HEK293 (cell line): Measurements from ENCODE around the gene MVD.
A peak's percentile ranks its signal among the peaks of the same experiment; 100 is the strongest.

Experiments used
- CTCF ChIA-PET: fragments of 350-600 bp; formaldehyde crosslinking; extraction: SDS; loops from one replicate; lab custom pipeline; 2021; ENCODE audit warnings: antibody characterized with exemption; lab: Yijun Ruan, JAX
- POLR2A ChIA-PET: fragments of 300-600 bp; formaldehyde crosslinking; extraction: SDS; loops from one replicate; lab custom pipeline; 2020; ENCODE audit warnings: antibody characterized with exemption, inconsistent platforms; lab: Yijun Ruan, JAX
- H3K27ac ChIP-seq: fragments of 200-500 bp; sonication (Bioruptor generic); 2 replicates; pipeline ENCODE4 v1.5.1; 2014; ENCODE audit warnings: low read depth, low read length, control low read depth, inconsistent platforms; ENCODE audit errors: extremely low read depth
- H3K36me3 ChIP-seq, 2 experiments: fragments of 200-500 bp in 1 of 2; sonication (Bioruptor generic) in 1 of 2; 1 replicate in 1 of 2; 2 replicates in 1 of 2; pipeline ENCODE4 v1.5.1; 2014 to 2017; ENCODE audit warnings: inconsistent platforms in 2 of 2, low read length in 2 of 2; ENCODE audit not compliant: control insufficient read depth in 2 of 2, insufficient read depth in 1 of 2
- H3K4me1 ChIP-seq: fragments of 200-500 bp; sonication (Bioruptor generic); 2 replicates; pipeline ENCODE4 v1.5.1; 2014; ENCODE audit warnings: mild to moderate bottlenecking, low read length, inconsistent platforms; ENCODE audit not compliant: control insufficient read depth, insufficient read depth
- H3K4me3 ChIP-seq: 2 replicates; pipeline ENCODE4 v1.5.1; 2011; ENCODE audit warnings: low read depth, mild to moderate bottlenecking, control low read depth, low read length, moderate library complexity
- H3K9me3 ChIP-seq: fragments of 200-500 bp; sonication (Bioruptor generic); 2 replicates; pipeline ENCODE4 v1.5.1; 2014; ENCODE audit warnings: low read depth, low read length, inconsistent platforms; ENCODE audit not compliant: control insufficient read depth, insufficient read depth
- ATF2 ChIP-seq: fragments of 450-650 bp; formaldehyde crosslinking; IDR thresholded peaks from 2 replicates; pipeline ENCODE4 v1.5.1; 2016; ENCODE audit warnings: missing biosample characterization, missing genetic modification characterization, low read depth
- BCL6B ChIP-seq: fragments of 450-650 bp; formaldehyde crosslinking; IDR thresholded peaks from 2 replicates; pipeline ENCODE4 v1.5.1; 2017; ENCODE audit warnings: missing biosample characterization, missing genetic modification characterization
- KLF1 ChIP-seq: fragments of 450-650 bp; formaldehyde crosslinking; IDR thresholded peaks from 2 replicates; pipeline ENCODE4 v1.5.1; 2016; ENCODE audit warnings: missing biosample characterization, missing genetic modification characterization
- SP3 ChIP-seq: fragments of 450-650 bp; formaldehyde crosslinking; IDR thresholded peaks from 2 replicates; pipeline ENCODE4 v1.5.1; 2016; ENCODE audit warnings: missing biosample characterization, missing genetic modification characterization
- ZBTB17 ChIP-seq: fragments of 450-650 bp; formaldehyde crosslinking; IDR thresholded peaks from 2 replicates; pipeline ENCODE4 v1.5.1; 2016; ENCODE audit warnings: missing biosample characterization, missing genetic modification characterization
- ZBTB8A ChIP-seq: fragments of 450-650 bp; formaldehyde crosslinking; IDR thresholded peaks from 2 replicates; pipeline ENCODE4 v1.5.1; 2016; ENCODE audit warnings: missing biosample characterization, missing genetic modification characterization
- ZIC2 ChIP-seq: fragments of 450-650 bp; formaldehyde crosslinking; IDR thresholded peaks from 2 replicates; pipeline ENCODE4 v1.5.1; 2016; ENCODE audit warnings: missing biosample characterization, missing genetic modification characterization
- ZNF175 ChIP-seq: fragments of 450-650 bp; formaldehyde crosslinking; IDR thresholded peaks from 2 replicates; pipeline ENCODE4 v1.5.1; 2016; ENCODE audit warnings: missing biosample characterization, missing genetic modification characterization
- ZNF18 ChIP-seq: fragments of 450-650 bp; formaldehyde crosslinking; IDR thresholded peaks from 2 replicates; pipeline ENCODE4 v1.5.1; 2016; ENCODE audit warnings: missing biosample characterization, missing genetic modification characterization
- ZNF335 ChIP-seq: fragments of 450-650 bp; formaldehyde crosslinking; conservative IDR thresholded peaks from 2 replicates; pipeline ENCODE4 v1.5.1; 2016; ENCODE audit warnings: missing biosample characterization, missing genetic modification characterization
- ZNF423 ChIP-seq: fragments of 450-650 bp; formaldehyde crosslinking; IDR thresholded peaks from 2 replicates; pipeline ENCODE4 v1.5.1; 2016; ENCODE audit warnings: missing biosample characterization, missing genetic modification characterization
- ZNF530 ChIP-seq: fragments of 450-650 bp; formaldehyde crosslinking; IDR thresholded peaks from 2 replicates; pipeline ENCODE4 v1.5.1; 2016; ENCODE audit warnings: low read depth, missing biosample characterization, missing genetic modification characterization
- ZNF549 ChIP-seq: fragments of 450-650 bp; IDR thresholded peaks from 2 replicates; pipeline ENCODE4 v1.5.1; 2018; ENCODE audit warnings: missing biosample characterization, missing genetic modification characterization, mild to moderate bottlenecking, inconsistent platforms, moderate library complexity
- ZNF658 ChIP-seq: fragments of 450-650 bp; formaldehyde crosslinking; IDR thresholded peaks from 2 replicates; pipeline ENCODE4; 2016; ENCODE audit warnings: missing biosample characterization, missing genetic modification characterization
- ZNF660 ChIP-seq: fragments of 450-650 bp; IDR thresholded peaks from 2 replicates; pipeline ENCODE4 v1.5.1; 2018; ENCODE audit warnings: missing biosample characterization, mild to moderate bottlenecking, missing genetic modification characterization
- ZNF677 ChIP-seq: fragments of 450-650 bp; IDR thresholded peaks from 2 replicates; pipeline ENCODE4 v1.5.0; 2018; ENCODE audit warnings: missing biosample characterization, mild to moderate bottlenecking, missing genetic modification characterization, moderate library complexity
- ZNF747 ChIP-seq: fragments of 450-650 bp; formaldehyde crosslinking; IDR thresholded peaks from 2 replicates; pipeline ENCODE4 v1.5.1; 2016; ENCODE audit warnings: missing biosample characterization, missing genetic modification characterization
- ZNF791 ChIP-seq: fragments of 450-650 bp; formaldehyde crosslinking; IDR thresholded peaks from 2 replicates; pipeline ENCODE4 v1.5.1; 2016; ENCODE audit warnings: missing biosample characterization, missing genetic modification characterization
- ZNF837 ChIP-seq: fragments of 450-650 bp; formaldehyde crosslinking; IDR thresholded peaks from 2 replicates; pipeline ENCODE4 v1.5.1; 2016; ENCODE audit warnings: missing biosample characterization, missing genetic modification characterization
- ZNF843 ChIP-seq: fragments of 450-650 bp; formaldehyde crosslinking; IDR thresholded peaks from 2 replicates; pipeline ENCODE4 v1.5.1; 2016; ENCODE audit warnings: missing biosample characterization, missing genetic modification characterization
- ZSCAN18 ChIP-seq: fragments of 450-650 bp; formaldehyde crosslinking; IDR thresholded peaks from 2 replicates; pipeline ENCODE4 v1.5.1; 2016; ENCODE audit warnings: missing biosample characterization, missing genetic modification characterization

MVD gene

GRCh38 chr16:88617268-88618031 lies 45.4 kb downstream of the MVD start (continued):
- TF ChIP-seq SP3 (tag by site-specific recombination), result 0 out of 2 replicates have a peak, but pooled peaks have one; percentile 16
- peak; percentile 77 for TF ChIP-seq ZNF335 (tag by site-specific recombination)

- H3K9me3 ChIP-seq, result no peaks in the 10 kb centered on the region
- ChIA-PET POLR2A (interaction anchor here (1.1 kb wide), 1 partner anchor 47 kb away, joined by 9 read pairs; the partner anchor contains the start of gene ZC3H18), CTCF (interaction anchor here (0.5 to 1.1 kb wide), 2 partner anchors 8 to 16 kb away, joined by 5 to 6 read pairs; no protein-coding TSS in a partner anchor)
- H3K36me3 ChIP-seq, result peaks cover 7 to 63% of the 10 kb centered on the region in 2 experiments; a peak in 2 of 3 replicates
- H3K27ac ChIP-seq, result no peak overlapping the region
- TF ChIP-seq ZIC2 (0 out of 2 replicates have a peak, but pooled peaks have one; percentile 20), ZSCAN18 (tag by site-specific recombination) (no peak)
- H3K4me3 ChIP-seq, result no peak overlapping the region
- H3K4me1 ChIP-seq, result no peaks in the 10 kb centered on the region
Observed at GRCh38 chr16:88616736-88617135, 46.2 kb downstream of the MVD start.

GRCh38 chr16:88616320-88616719 lies 46.6 kb downstream of the MVD start:
- Histone ChIP-seq H3K27ac (no peak overlapping the region), H3K36me3 (peaks cover 7 to 65% of the 10 kb centered on the region in 2 experiments; a peak in 2 of 3 replicates), H3K4me1 (no peaks in the 10 kb centered on the region), H3K4me3 (no peak overlapping the region), H3K9me3 (no peaks in the 10 kb centered on the region)
- ChIA-PET CTCF (interaction anchor here (0.5 kb wide), 1 partner anchor 9 kb away, joined by 6 read pairs; no protein-coding TSS in a partner anchor), POLR2A (no interaction called here)
- TF ChIP-seq ZNF175 (tag by site-specific recombination) (no peak), ZNF658 (tag by site-specific recombination) (no peak), BCL6B (no peak), ZNF747 (no peak), ZBTB17 (tag by site-specific recombination) (no peak), ATF2 (no peak), ZNF843 (tag by site-specific recombination) (no peak), ZNF677 (no peak), ZNF791 (tag by site-specific recombination) (no peak), ZNF837 (no peak), ZNF549 (no peak), ZNF18 (no peak), ZNF423 (tag by site-specific recombination) (no peak), ZNF530 (tag by site-specific recombination) (no peak), KLF1 (tag by site-specific recombination) (no peak), ZNF660 (tag by site-specific recombination) (no peak), ZBTB8A (tag by site-specific recombination) (no peak)
